Neural progenitor cell (in vitro differentiated cells): ENCODE results near the gene SBK2. TPM values are rescaled to one million over a fixed set of nuclear protein-coding genes. Genes with fewer than 3 reads are reported as not detected.

Source experiments
- DNase-seq: peaks from one replicate; pipeline ENCODE4 v3.0.0-alpha.2; 2016; ENCODE audit warnings: low spot score
- H2AFZ ChIP-seq: fragments of 200-600 bp; sonication (generic); replicated peaks from 2 replicates; pipeline ENCODE4 v1.6.1; 2016; ENCODE audit warnings: antibody characterized with exemption
- H3F3A ChIP-seq: fragments of 200-600 bp; sonication (generic); 2 replicates; pipeline ENCODE4 v1.6.1; 2016; ENCODE audit warnings: antibody characterized with exemption, low read depth
- H3K27ac ChIP-seq: fragments of 200-600 bp; sonication (generic); 2 replicates; pipeline ENCODE4 v1.5.1; 2016; ENCODE audit warnings: mild to moderate bottlenecking
- H3K27me3 ChIP-seq: fragments of 200-600 bp; sonication (generic); 2 replicates; pipeline ENCODE4 v1.6.1; 2016; ENCODE audit warnings: mild to moderate bottlenecking, moderate library complexity
- H3K36me3 ChIP-seq: fragments of 200-600 bp; sonication (generic); 2 replicates; pipeline ENCODE4 v1.5.1; 2016
- H3K4me1 ChIP-seq: fragments of 200-600 bp; sonication (generic); 2 replicates; pipeline ENCODE4 v1.6.1; 2016; ENCODE audit warnings: mixed run types
- H3K4me2 ChIP-seq: fragments of 200-600 bp; sonication (generic); 2 replicates; pipeline ENCODE4 v1.6.1; 2016
- H3K4me3 ChIP-seq: fragments of 200-600 bp; sonication (generic); 2 replicates; pipeline ENCODE4 v1.5.1; 2016
- H3K79me2 ChIP-seq: fragments of 200-600 bp; sonication (generic); 2 replicates; pipeline ENCODE4 v1.6.1; 2016; ENCODE audit warnings: low read depth
- H3K9ac ChIP-seq: fragments of 200-600 bp; sonication (generic); 2 replicates; pipeline ENCODE4 v1.6.1; 2016
- H3K9me3 ChIP-seq: fragments of 200-600 bp; sonication (generic); 2 replicates; pipeline ENCODE4 v1.5.1; 2016; ENCODE audit warnings: low read depth
- H4K20me1 ChIP-seq: fragments of 200-600 bp; sonication (generic); 2 replicates; pipeline ENCODE4 v1.6.1; 2016; ENCODE audit warnings: low read depth
- H3K27ac Mint-ChIP-seq: 3 replicates; pipeline ENCODE4 v1.8.0; 2021; ENCODE audit warnings: mixed read lengths
- H3K27me3 Mint-ChIP-seq: 2 replicates; pipeline ENCODE4 v1.8.0; 2022; ENCODE audit warnings: low read depth, mild to moderate bottlenecking, inconsistent platforms, moderate library complexity, mixed read lengths; ENCODE audit not compliant: insufficient read depth
- H3K36me3 Mint-ChIP-seq: 3 replicates; pipeline ENCODE4 v1.8.0; 2021; ENCODE audit warnings: mixed read lengths
- H3K4me1 Mint-ChIP-seq: 3 replicates; pipeline ENCODE4 v1.8.0; 2021; ENCODE audit warnings: mixed read lengths
- H3K4me3 Mint-ChIP-seq: 3 replicates; pipeline ENCODE4 v1.8.0; 2021; ENCODE audit warnings: mild to moderate bottlenecking, moderate library complexity, mixed read lengths
- H3K9me3 Mint-ChIP-seq: 3 replicates; pipeline ENCODE4 v1.8.0; 2020; ENCODE audit warnings: mixed read lengths
- EZH2 ChIP-seq: fragments of 200-600 bp; sonication (generic); IDR thresholded peaks from 2 replicates; pipeline ENCODE4 v1.6.1; 2017; ENCODE audit warnings: antibody characterized with exemption, mild to moderate bottlenecking, moderate library complexity
- EZH2phosphoT487 ChIP-seq: fragments of 200-600 bp; sonication (generic); IDR thresholded peaks from 2 replicates; pipeline ENCODE4 v1.6.1; 2017; ENCODE audit warnings: antibody characterized with exemption
- total RNA-seq: library from RNA; depleted of rRNA; stranded (reverse); fragments of >200 nt; gene quantifications from 2 replicates; pipeline ENCODE4 v1.2.3, GENCODE V29; 2015; ENCODE audit warnings: low replicate concordance
- TF ChIP-seq, protein P1 (sequence below): fragments of 200-600 bp; sonication (generic); IDR thresholded peaks from 2 replicates; pipeline ENCODE4 v1.5.1; 2017; ENCODE audit warnings: antibody characterized with exemption, mild to moderate bottlenecking

The SBK2 gene
- total RNA-seq, 1 donor from 2014 or later, result not detected

DNA sequence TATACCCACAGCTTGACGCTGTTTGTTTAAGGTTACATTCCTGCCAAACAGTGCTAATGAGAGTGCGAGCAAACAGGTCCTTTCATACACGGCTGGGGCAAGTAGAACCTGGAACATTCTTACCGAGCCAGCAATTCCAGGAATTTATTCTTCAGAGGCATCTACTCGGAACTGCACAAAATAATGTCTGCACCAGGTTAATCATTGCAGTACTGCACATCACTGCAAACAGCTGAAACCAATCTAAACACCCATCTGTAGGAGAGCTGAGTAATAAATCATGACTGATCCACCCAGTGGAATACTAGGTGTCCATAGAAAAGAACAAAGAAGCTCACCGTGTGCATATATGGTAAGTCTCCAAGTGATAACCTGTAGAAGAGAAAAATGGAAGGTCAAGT is 44.9 kb upstream of the SBK2 start:
- peaks cover 34% of the 10 kb centered on the region for H3K4me1 Mint-ChIP-seq
- H3K9ac ChIP-seq, result no peak overlapping the region
- peak overlapping the region; percentile 90 for H3K4me3 Mint-ChIP-seq
- no peak overlapping the region for H3K27ac ChIP-seq
- H4K20me1 ChIP-seq, result peaks cover 9% of the 10 kb centered on the region
- H3K36me3 Mint-ChIP-seq, result peaks cover 5% of the 10 kb centered on the region
- H3K4me3 ChIP-seq, result no peak overlapping the region
- H3K27ac Mint-ChIP-seq, result peak overlapping the region; percentile 66
- TF ChIP-seq EZH2 (no peak), EZH2phosphoT487 (no peak)
- TF ChIP-seq, protein P1, sequence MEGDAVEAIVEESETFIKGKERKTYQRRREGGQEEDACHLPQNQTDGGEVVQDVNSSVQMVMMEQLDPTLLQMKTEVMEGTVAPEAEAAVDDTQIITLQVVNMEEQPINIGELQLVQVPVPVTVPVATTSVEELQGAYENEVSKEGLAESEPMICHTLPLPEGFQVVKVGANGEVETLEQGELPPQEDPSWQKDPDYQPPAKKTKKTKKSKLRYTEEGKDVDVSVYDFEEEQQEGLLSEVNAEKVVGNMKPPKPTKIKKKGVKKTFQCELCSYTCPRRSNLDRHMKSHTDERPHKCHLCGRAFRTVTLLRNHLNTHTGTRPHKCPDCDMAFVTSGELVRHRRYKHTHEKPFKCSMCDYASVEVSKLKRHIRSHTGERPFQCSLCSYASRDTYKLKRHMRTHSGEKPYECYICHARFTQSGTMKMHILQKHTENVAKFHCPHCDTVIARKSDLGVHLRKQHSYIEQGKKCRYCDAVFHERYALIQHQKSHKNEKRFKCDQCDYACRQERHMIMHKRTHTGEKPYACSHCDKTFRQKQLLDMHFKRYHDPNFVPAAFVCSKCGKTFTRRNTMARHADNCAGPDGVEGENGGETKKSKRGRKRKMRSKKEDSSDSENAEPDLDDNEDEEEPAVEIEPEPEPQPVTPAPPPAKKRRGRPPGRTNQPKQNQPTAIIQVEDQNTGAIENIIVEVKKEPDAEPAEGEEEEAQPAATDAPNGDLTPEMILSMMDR, result no peak
- H3K36me3 ChIP-seq, result no peaks in the 10 kb centered on the region
- no peaks in the 10 kb centered on the region for H3K4me1 ChIP-seq
- H2AFZ ChIP-seq, result no peak overlapping the region
- no peak for DNase-seq
- no peaks in the 10 kb centered on the region for H3K27me3 ChIP-seq
- H3K79me2 ChIP-seq, result peaks cover 22% of the 10 kb centered on the region
- no peak overlapping the region for H3K4me2 ChIP-seq
- no peaks in the 10 kb centered on the region for H3K9me3 ChIP-seq
- no peaks in the 10 kb centered on the region for H3K9me3 Mint-ChIP-seq
- H3F3A ChIP-seq, result peaks cover 40% of the 10 kb centered on the region
- peaks cover 2% of the 10 kb centered on the region for H3K27me3 Mint-ChIP-seq

DNA sequence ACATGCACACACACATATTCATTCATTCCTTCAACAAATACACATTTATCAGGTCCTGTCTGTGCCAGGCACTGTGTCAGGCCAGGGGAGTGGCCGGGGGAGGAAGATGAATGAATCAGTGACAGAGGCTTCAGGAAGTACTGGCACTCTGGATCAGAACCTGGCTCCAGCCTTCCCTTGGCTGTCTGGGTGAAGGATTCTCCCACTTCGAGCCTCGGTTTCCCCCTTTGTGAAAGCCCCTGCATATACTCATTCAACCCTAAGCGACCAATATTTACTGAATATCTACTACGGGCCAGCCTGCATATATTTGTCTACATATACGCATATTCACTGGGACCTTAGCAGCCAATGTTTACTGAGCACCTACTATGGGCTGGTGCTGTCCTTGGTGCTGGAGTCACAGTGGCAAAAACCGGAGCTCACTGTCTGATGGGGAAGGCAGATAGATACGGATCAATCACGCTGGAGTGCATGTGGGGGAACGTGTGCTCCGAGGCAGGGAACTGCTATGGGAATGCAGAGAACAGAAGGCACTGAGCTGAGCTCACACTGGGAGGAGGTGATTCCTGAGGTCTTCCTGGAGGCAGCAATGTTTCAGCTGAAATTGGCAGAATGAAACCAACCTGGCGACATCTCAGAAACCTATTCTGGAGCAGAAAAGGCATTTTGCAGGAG is 44.4 kb upstream of the SBK2 start:
- Histone ChIP-seq H3K4me2 (peak overlapping the region; percentile 94), H3K36me3 (no peaks in the 10 kb centered on the region), H3K79me2 (peaks cover 22% of the 10 kb centered on the region), H3K4me1 (no peaks in the 10 kb centered on the region), H4K20me1 (peaks cover 9% of the 10 kb centered on the region), H3K4me3 (peak overlapping the region; percentile 87), H3F3A (peaks cover 36% of the 10 kb centered on the region), H3K9ac (no peak overlapping the region), H2AFZ (no peak overlapping the region), H3K27me3 (no peaks in the 10 kb centered on the region), H3K9me3 (no peaks in the 10 kb centered on the region), H3K27ac (no peak overlapping the region)
- no peaks in the 10 kb centered on the region for H3K9me3 Mint-ChIP-seq
- no peak overlapping the region for H3K27ac Mint-ChIP-seq
- H3K4me1 Mint-ChIP-seq, result peaks cover 28% of the 10 kb centered on the region
- peak; percentile 49 for DNase-seq
- peaks cover 8% of the 10 kb centered on the region for H3K36me3 Mint-ChIP-seq
- peak overlapping the region; percentile 90 for H3K4me3 Mint-ChIP-seq
- no peak for TF ChIP-seq EZH2phosphoT487
- no peak for TF ChIP-seq EZH2
- TF ChIP-seq, protein P1, result no peak
- peaks cover 2% of the 10 kb centered on the region for H3K27me3 Mint-ChIP-seq

DNA sequence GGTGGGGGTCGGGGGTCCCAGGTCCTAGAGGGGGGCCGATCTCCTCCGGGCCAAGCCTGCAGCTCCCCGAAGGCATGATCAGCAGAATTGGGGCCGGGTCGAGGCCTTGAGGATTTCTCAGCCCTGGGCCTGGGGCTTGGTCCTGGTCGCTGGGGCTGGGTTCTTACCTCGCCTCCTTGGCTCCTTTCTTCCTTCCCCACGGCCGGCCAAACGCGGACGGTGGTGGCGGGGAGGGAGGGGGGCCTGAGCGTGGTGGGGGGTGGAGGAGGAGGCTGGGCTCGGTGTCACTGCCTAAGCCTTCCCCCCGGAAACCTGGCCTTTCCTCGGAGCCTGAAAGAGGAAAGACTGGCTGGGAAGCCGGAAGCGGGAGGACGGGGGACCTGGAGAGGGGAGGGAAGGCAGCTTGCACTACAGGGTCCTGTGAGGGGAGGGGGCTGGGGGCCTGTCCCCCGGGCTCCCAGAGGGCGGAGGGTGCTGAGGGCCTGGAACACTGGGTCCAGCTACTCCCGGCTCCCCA is 43.8 kb upstream of the SBK2 start, which contains the start of gene ZNF579:
ZNF579 (minus strand) TSS at position 221 of the 517 bp plus-strand sequence. CDS start 1,209 bp downstream, outside the sequence.
- Histone ChIP-seq H3K9ac (peak within 1 kb of the TSS; percentile 86), H2AFZ (no peak within 1 kb of the TSS), H3K27me3 (no peaks in the 10 kb centered on the region), H3K4me3 (peak within 1 kb of the TSS; percentile 87), H3K9me3 (no peaks in the 10 kb centered on the region), H3K79me2 (peaks cover 22% of the 10 kb centered on the region), H3F3A (peaks cover 34% of the 10 kb centered on the region), H3K36me3 (no peaks in the 10 kb centered on the region), H3K4me2 (peak within 1 kb of the TSS; percentile 94), H4K20me1 (peaks cover 9% of the 10 kb centered on the region), H3K27ac (peak within 1 kb of the TSS; percentile 70), H3K4me1 (no peaks in the 10 kb centered on the region)
- TF ChIP-seq, protein P1, result no peak
- TF ChIP-seq EZH2 (no peak), EZH2phosphoT487 (no peak)
- Mint-ChIP-seq H3K9me3 (no peaks in the 10 kb centered on the region), H3K4me3 (peak within 1 kb of the TSS; percentile 90), H3K27ac (peak within 1 kb of the TSS; percentile 50), H3K4me1 (peaks cover 23% of the 10 kb centered on the region), H3K27me3 (peaks cover 2% of the 10 kb centered on the region), H3K36me3 (peaks cover 12% of the 10 kb centered on the region)
- peak; percentile 87 for DNase-seq
